Measurements from ENCODE around the gene ANO2.

Gene ANO2

DNA sequence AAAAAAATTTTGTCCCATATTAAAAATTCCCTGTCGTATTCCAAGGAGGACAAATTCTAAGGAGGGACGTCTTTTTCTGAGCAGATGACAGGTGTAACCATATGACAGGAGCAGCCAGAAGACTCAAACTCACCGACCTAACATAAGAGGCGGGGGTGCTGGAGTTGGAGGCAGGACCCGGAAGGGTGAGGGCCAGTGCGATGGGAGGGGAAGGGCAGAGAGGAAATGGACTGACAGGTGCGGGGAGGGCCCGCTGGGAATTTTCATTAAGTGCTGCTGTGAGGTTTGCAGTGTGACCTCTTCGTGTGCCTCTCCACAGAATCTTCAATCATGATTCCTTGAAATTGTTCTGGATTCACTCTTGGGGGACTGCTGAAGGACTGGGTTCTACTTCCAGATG is 323.7 kb downstream of the ANO2 start:
- DNase-seq (ENCODE audit: low spot score): no peak

DNA sequence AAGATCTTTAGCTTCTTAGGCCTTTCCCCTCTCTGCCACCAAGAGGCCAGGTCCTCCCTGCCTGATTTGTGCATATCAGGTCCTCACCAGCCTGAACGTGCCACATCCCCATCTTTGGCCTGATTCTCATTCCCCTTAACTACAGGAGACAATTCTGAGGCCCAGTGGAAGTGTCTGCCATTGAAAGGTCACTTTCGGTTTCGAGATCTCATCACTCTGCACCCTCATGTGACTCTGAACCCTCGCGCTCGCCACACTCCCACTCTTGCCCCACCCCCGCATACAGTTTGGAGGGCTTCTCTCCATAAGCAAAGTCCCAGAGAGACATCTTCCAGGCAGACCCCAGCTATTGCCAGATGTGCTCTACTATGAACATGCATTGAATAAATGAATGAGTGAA is 324.2 kb downstream of the ANO2 start:
- no peak for DNase-seq (ENCODE audit: low spot score)

DNA sequence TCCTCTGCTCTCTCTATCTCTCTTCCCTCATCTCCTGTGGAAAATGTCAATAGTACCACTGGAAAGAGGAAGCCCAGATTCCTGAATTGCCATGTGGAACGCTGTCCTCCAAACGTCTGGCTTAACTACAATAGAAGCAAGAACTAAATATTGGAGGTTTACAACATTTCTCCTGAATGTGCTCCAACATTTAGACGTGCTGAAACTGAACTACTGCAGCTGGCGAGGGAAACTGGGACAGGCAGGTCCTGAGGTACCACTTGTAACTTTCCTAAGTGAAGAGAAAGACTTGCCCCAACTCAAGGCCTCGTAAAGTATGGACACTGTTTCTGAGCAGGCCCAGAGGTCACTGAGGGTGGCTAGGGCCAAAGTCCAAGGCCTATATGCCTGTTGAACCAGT is 325.4 kb downstream of the ANO2 start:
- no peak for DNase-seq (ENCODE audit: low spot score)

DNA sequence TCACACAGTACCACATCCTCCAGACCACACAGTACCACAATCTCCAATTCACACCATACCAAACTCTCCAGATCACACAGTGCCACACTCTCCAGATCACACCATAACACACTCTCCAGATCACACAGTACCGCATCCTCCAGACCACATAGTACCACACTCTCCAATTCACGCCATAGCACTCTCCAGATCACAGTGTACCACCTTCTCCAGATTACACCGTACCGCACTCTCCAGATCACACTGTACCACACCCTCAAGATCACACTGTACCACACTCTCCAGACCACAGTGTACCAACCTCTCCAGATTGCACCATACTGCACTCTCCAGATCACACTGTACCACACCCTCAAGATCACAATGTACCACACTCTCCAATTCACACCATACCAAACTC is 328.2 kb downstream of the ANO2 start:
- DNase-seq (ENCODE audit: low spot score): no peak

DNA sequence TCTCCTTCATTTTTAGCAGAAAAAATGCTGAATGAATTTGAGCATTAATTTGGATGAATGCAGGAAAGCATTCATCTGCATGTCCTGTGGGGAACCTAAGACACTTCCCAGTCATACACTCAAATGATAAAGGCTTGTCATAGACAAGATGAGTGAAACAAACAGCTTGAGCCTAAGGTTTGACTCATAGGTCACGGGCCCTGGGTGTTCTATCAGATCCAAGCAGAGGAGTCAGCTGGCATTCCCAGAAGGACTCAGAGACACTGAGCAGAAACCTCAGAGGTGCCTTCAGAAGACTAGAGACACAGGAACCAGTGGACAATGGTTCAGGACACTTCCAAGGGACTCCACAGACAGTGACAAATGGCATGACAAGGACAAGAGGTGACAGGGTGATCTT is 329.3 kb downstream of the ANO2 start:
- DNase-seq (ENCODE audit: low spot score): no peak

DNA sequence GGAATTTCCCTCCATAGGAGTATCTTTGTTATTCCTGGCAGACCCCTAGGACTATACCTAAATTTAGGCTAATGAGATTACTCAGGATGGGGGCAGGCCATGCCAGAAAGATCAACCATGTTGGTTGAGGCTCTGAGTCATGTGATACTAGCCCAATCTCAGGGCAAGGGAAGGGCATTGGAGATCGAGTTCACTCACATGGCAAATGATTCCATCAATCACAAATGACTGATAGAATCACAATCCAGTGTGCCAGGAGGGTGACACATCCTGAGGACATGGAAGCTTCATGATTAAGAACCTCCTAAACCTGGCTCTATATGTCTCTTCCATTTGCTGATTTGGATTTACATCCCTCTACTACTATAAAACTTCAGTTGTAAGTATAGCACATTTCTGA is 330.8 kb downstream of the ANO2 start:
- no peak for DNase-seq (ENCODE audit: low spot score)

DNA sequence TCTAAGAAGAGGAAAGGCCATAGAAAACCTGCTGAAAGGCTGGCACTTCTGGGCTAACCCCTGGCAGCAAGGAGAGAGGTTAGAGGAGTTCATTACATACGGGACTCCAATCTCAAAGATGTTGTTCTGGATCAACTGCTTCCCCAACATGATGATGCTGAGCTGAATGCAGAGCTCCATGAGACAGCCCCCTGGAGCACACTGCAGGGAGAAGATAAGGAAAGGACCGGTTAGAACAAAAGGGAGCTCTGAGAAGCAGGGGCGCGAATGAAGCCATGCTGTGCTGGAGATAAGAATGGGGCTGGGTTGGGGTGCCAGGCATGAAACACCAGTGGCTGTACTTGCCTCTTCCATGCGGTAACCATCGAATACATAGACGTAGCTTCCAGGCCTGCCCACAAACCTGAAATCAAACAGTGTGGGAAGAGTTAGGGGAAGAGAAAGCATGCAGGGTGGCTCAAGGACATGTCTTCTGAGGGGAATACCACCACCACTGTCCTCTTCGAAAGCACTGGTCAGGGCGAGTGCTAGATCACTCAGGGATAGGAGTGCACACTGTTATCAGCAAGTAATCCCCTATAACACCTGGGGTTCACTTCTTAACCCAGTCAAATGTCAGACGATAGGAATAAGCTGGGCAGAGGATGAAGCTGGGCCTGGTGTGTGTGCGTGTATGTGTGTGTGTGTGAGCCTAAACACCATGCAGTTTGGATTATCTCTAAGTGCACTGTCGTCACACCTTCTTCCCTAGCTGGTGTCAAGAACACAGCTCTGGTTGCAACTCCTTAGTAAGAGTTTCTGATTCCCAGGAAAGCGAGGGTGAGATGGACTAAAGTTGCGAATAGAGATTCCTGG is 332.3 kb downstream of the ANO2 start:
- DNase-seq (ENCODE audit: low spot score): no peak

DNA sequence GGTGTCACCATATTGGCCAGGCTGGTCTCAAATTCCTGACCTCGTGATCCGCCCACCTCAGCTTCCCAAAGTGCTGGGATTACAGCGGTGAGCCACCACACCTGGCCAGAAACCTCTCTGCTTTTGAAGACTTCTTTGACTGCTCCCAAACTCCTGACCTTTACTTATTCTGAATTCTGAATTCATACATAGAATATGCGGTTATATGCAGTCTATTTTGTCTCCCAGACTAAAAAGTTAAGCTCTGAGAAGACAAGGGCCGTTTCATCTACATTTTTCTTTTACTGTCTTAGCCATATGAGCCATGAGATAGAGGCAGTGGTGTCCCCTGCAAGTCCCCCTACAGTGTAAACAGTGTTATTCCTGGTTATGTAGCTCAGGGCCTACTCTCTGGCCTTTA is 333.9 kb downstream of the ANO2 start:
- DNase-seq (ENCODE audit: low spot score): no peak

DNA sequence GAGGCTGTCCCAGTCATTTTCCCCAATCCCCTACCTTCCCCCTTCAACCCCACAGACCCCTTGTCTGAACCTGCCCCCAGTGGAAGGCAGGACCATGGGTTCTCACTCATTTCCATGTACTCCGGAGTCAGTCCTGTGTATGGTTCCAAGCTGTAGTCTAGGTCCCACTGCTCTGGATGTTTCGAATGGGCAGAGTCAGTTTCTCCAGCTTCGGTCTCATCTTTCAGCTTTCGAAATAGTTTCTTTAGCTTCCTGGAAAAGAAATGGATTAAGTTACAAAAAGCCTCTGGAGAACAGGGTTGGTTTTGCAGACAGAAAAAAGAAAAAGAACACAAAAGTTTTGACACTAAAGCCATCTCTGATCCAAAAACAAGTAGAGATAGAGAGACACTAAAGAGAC is 345.7 kb downstream of the ANO2 start:
- DNase-seq (ENCODE audit: low spot score): no peak

DNA sequence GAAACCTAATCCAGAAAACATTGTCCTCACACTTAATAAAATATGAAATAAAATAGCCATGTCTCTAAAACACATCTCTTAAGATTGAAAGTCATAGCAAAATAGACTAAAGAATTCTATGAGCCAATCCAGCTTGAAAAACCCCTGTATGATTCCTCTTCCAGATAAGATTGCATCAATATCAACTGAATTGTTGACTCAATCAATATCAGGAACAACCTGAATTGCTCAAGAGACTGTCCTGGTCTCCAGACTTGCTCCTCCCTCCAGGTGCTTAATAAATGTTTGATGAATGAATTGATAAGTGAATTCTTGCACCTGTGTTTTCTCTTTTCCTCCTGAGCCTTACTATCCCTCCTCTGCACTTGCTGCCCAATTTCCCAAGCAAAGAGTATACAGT is 351.1 kb downstream of the ANO2 start:
- no peak for DNase-seq (ENCODE audit: low spot score)

DNA sequence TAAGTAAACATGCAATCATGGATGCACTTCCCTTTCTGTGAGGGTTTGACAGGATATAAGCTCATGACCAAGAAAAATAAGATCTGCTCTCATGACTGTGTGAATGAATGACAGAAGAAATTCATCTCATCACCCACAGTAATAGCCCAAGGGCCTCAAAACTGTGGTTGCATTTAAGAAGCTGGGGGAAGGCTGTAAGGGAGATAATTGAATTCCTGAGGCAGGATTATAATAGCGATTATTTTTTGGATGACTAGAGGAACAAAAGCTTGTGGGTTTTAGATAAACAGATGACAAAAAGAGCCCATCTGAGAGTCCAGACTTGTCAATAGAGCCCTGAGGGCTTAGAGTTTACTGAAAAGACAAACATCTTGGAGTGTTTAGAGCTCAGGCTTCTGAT is 352.0 kb downstream of the ANO2 start:
- no peak for DNase-seq (ENCODE audit: low spot score)

DNA sequence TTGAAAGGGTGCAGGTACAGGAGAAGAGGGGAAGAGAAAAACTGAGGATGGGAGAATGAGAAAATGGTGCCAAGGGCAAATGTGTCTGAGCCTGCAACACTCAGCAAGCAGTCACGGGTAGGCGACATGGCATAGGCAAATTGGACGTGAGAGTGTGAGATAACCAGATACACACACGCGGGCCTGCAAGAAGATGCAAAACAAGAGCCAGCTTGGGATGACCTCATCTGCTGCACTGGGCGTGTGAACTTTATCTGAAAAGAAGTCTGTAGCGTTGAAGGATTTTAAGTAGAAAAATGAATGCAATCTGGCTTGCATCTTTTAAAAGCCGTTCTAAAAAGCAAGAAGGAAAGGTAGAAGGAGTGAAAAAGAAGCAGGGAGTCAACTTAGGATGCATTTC is 352.7 kb downstream of the ANO2 start:
- no peak for DNase-seq (ENCODE audit: low spot score)

DNA sequence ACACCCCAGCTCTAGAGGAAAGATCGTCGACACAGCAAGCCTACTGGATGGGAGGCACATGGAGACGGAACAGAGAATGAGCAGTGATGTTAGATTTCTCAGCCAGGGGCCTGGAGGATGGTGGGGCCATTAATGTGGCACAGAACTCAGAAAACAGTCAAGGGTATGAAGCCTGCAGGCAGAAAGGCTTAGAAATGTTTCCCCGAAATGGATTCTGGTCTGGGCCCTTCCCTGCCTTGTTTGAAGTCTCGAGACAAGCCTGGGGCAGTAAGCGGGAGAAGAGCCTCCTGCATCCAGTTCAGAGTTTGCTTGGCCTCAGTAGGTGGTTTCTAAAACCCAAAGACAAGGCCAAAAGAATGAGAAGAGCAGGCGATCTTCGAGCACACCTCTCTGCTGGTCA is 354.7 kb downstream of the ANO2 start:
- DNase-seq (ENCODE audit: low spot score): no peak

DNA sequence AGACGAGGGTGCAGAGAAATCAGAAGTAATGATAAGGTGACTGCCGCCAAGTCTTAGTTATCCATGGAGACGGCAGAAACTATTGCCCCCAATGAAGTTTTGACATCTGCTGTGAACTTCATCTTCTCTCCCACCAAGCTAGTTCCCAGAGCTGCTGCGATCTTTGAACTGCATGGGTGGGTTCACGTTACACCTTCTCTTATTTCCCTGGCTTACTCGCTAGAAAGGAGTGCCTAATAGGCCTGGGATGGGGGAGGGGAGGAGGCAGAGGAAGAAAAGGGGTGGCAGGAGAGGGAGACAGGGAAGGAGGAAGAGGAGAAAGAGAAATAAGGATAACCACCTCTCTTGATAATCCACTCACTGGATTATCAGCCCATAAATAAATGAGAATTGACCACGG is 356.0 kb downstream of the ANO2 start:
- DNase-seq (ENCODE audit: low spot score): no peak

DNA sequence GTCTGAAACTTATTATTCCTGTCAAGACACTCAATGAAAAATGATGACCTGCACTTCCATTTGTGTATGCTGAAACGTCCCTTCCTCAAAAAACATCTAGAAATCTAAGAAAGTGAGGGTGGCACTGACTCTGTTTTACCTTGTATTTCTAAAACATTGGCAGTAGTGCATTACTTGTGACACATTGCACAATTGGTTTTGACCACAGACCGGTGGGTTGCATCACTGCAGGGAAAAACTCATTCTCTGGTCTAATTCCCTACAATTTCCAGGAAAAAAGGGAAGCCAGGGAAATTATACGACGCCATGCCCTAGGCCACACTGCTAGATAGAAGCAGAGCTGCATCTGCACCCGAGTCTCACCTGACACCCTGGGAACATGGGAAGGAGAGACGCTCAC is 356.5 kb downstream of the ANO2 start:
- DNase-seq (ENCODE audit: low spot score): no peak

DNA sequence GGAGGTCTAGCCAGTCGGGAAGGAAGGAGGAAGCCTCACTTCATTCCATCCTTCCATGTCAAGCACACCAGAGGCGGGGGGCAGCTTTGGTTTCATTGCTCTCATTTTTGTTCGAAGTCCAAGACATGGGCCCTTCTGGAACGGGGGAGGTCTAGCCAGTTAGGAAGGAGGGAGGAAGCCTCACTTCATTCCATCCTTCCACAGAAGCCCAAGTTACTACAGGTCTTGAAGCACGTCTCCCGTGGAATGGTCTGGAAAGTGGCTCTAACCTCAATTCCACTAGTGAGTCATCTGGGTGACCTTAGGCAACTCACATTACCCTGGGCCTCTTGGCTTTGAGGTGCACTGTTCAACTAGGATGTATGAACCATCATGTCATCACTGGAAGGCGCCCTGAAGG is 356.9 kb downstream of the ANO2 start:
- no peak for DNase-seq (ENCODE audit: low spot score)

DNA sequence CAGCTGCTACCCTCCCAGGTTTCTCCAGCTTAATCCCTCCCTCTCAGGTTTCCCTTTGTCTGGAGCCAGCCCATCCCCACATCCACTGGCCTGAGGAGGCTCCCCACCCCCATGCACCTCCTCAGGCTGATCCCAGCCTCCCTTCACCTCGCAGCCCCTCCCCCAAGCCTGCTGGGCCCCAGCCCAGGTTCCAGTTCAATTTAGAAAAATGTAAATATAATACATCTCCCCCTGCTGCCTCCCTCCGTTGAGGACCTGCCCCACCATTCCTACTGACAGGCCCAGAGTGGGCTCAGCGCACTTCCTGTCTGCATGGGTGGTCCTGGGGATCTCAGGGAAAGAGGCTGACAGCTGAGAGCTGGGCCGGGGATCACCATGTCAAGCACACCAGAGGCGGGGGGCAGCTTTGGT is 357.3 kb downstream of the ANO2 start:
- no peak for DNase-seq (ENCODE audit: low spot score)

DNA sequence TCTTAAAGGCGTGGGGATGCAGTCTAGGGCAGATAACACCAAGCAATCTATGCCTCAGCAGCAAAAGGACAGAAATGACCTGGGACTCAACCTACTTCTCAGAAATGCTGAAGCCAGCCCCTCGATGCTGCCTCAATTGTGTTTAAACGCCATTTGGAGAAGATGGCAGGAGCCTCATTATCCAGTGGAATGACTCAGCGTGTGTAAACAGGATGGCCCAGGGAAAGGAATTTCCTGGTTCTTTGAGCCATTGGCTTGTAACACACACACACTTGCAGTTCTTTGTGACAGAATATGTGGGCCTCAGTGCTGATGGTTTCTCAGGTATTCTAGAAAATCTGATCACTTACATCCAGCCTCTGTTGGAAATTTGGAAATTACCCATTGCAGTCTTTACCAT is 358.9 kb downstream of the ANO2 start:
- DNase-seq (ENCODE audit: low spot score): peak; percentile 47

DNA sequence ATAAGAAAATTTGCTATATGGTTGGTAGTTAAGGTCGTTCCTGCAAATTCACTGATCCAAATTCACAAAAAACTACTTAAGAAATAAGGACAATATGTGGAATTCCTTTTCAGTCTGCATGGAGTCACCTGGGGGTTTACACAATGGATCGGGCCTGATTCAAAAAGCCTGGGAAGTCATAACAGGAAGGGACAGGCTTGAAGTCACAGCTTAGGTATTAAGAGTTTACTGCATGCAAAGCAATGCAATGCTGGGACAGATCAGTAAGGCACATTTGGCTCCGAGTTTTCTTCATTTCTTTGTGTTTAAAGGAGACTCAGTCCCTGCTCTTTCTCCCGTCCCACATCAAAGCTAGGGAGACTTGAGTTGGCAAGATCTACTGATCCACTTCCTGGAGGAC is 359.9 kb downstream of the ANO2 start:
- DNase-seq (ENCODE audit: low spot score): no peak

DNA sequence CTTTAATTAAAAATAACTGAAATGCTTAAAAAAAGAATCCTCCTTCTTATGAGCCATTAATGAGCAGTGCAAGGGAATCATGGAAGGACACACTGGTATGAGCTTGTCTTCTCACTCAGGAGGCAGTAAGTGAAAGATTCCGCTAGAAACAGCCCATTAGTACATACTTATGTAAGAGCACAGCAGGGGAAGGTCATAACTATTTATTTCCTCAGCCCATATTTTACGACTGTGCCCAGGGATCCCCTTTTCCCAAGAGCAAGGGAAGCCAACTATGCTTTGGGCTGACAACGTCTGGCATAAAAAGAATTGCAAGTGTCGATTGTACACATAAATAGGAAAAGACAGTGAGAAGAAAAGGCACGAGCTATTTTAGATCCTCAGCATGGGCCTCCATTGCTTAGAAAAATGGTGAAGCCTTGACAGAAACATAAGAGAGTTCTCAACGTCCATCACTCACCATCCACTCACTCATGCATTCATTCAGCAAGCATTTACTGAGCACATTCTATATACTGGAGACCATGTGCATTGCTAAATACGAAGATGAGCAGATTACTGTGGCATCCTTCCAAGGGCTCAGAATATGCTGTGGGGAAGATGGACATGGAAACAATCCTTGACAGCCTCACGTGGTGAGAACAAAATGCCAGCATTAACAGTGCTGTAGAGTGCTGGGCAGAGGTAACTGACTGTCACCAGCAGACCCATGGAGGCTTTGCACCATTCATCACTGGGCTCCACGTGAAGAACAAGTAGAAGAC is 360.5 kb downstream of the ANO2 start:
- no peak for DNase-seq (ENCODE audit: low spot score)

DNA sequence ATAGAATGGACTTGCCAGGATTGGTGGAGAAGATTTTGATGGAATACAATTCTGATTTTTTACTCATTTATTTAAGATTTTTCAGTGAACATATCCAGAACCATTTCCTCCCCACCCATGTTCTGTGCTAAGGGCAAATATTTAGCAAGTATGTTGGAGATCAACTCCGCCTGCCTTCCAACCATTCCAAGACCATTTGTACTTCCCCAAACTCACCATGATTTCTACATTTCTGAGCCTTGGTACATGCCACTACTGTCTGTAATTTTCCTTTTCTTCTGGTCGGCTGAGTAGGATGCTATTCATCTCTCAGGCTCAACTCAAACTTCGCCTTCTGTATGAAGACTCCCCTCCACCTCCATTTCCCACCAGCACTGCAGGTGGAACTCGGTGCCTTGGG is 362.5 kb downstream of the ANO2 start:
- DNase-seq (ENCODE audit: low spot score): no peak

DNA sequence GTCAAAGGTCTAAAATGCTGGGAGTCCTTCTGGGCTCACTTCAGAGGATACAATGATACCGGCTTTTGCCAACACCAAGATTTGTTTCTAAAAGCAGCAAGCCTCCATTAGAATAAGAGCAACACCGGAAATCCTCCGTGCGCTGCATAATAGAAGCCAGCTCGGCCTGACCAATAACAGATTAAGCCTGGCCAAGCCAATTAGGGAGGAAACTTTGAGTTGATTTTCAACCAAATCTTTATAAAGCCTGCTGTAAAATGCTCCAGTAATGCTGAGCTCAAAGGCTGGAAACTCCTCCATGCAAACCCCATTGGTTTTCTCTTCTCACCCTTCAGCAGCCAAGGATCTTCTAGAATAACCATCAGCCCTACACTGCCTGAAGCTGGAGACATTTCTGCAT is 363.0 kb downstream of the ANO2 start:
- no peak for DNase-seq (ENCODE audit: low spot score)

DNA sequence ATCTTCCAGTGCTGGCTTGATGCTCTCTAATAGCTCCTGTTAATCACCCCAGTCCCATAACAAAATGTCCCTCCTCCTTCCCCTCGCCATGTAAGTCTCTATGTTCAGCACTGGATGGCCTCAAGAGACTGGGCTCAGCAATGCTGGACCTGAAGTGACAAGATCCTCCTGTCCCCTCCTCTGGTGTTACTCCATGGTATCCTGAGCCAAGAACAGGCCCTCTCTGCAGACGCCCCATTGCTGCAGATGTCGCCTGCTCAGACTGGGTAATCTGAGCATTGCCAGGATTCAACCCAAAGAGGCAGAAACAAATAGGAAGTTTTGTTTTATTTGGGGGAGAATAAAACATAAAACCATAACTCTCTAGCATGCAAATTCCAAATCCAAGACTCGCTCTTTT is 363.4 kb downstream of the ANO2 start:
- DNase-seq (ENCODE audit: low spot score): no peak

DNA sequence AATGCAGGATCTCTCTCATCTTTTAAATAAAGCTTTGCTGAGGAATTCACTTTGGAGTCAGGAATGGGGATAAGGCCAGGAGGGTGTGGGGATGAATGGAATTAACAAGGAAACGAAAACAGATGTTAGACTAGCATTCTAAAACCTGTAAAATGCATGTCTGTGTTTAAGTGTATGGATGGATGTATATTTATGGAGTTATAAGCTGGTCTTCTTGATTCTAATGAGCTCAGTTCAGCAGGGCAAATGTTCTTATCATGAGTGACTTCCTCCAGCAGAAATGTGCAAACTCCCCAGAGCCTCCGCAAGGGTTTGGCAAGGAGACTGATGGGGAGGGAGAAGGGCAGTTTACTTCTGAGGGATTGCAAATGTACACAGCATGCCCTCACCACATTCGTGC is 364.0 kb downstream of the ANO2 start:
- no peak for DNase-seq (ENCODE audit: low spot score)
